NB4 (cell line): Measurements from ENCODE around the gene PTGER4.

ENCODE experiments used
- CTCF ChIP-seq: IDR thresholded peaks from one replicate; pipeline ENCODE4 v1.5.1; 2012; ENCODE audit warnings: low read depth, low read length
- MYC ChIP-seq: IDR thresholded peaks from 2 replicates; pipeline ENCODE4 v1.6.1; 2011; ENCODE audit warnings: low read depth, low read length
- POLR2A ChIP-seq: IDR thresholded peaks from 2 replicates; pipeline ENCODE4 v1.6.1; 2011; ENCODE audit warnings: mild to moderate bottlenecking; ENCODE audit not compliant: insufficient read length; ENCODE audit errors: extremely low read depth

GRCh38 chr5:40660751-40661150, 19.0 kb upstream of the PTGER4 start:
- no peak for TF ChIP-seq POLR2A
- TF ChIP-seq CTCF = no peak
- TF ChIP-seq MYC = no peak
